CD4-positive, alpha-beta T cell treated with Interleukin-15 for 1 hour (primary cell): ENCODE data around the gene EPB41L4A.

Source experiments
- DNase-seq: peaks from one replicate; pipeline ENCODE4 v3.0.0-alpha.2; 2020

Gene EPB41L4A

GRCh38 chr5:112202694-112203093, 216.4 kb downstream of the EPB41L4A start:
- no peak for DNase-seq

GRCh38 chr5:112201141-112201540, 217.9 kb downstream of the EPB41L4A start:
- no peak for DNase-seq

- DNase-seq: no peak
Measured at GRCh38 chr5:112200131-112200530, 218.9 kb downstream of the EPB41L4A start.

- no peak for DNase-seq
Measured at GRCh38 chr5:112196584-112196983, 222.5 kb downstream of the EPB41L4A start.

- DNase-seq: no peak
Measured at GRCh38 chr5:112195924-112196323, 223.2 kb downstream of the EPB41L4A start.

GRCh38 chr5:112192866-112193265, 226.2 kb downstream of the EPB41L4A start:
- DNase-seq: no peak

GRCh38 chr5:112192072-112192471, 227.0 kb downstream of the EPB41L4A start:
- DNase-seq: no peak

- no peak for DNase-seq
Measured at GRCh38 chr5:112189391-112189790, 229.7 kb downstream of the EPB41L4A start.

GRCh38 chr5:112186401-112186990, 232.6 kb downstream of the EPB41L4A start:
- DNase-seq: no peak

- DNase-seq: no peak
Measured at GRCh38 chr5:112183874-112184273, 235.2 kb downstream of the EPB41L4A start.

- no peak for DNase-seq
Measured at GRCh38 chr5:112183103-112183711, 235.9 kb downstream of the EPB41L4A start.

GRCh38 chr5:112179290-112179689, 239.8 kb downstream of the EPB41L4A start:
- DNase-seq: no peak

GRCh38 chr5:112174959-112175594, 244.0 kb downstream of the EPB41L4A start:
- peak; percentile 20 for DNase-seq

- DNase-seq: no peak
Measured at GRCh38 chr5:112165897-112166737, 253.0 kb downstream of the EPB41L4A start.

GRCh38 chr5:112165399-112165798, 253.7 kb downstream of the EPB41L4A start:
- DNase-seq: no peak

- no peak for DNase-seq
Measured at GRCh38 chr5:112163435-112163834, 255.6 kb downstream of the EPB41L4A start.

- DNase-seq: no peak
Measured at GRCh38 chr5:112161392-112161748, 257.7 kb downstream of the EPB41L4A start.

- DNase-seq: peak; percentile 87
Measured at GRCh38 chr5:112160652-112161391, 258.3 kb downstream of the EPB41L4A start.

- no peak for DNase-seq
Measured at GRCh38 chr5:112159435-112159834, 259.6 kb downstream of the EPB41L4A start.

GRCh38 chr5:112156211-112156610, 262.9 kb downstream of the EPB41L4A start:
- no peak for DNase-seq

GRCh38 chr5:112154940-112155686, 264.0 kb downstream of the EPB41L4A start:
- DNase-seq: no peak

- no peak for DNase-seq
Measured at GRCh38 chr5:112149727-112150126, 269.4 kb downstream of the EPB41L4A start.
